HepG2 (cell line): ENCODE measurements around the gene THADA. TPM values are rescaled to one million over a fixed set of nuclear protein-coding genes. Genes with fewer than 3 reads are reported as not detected.

ENCODE experiments used
- ATAC-seq: fragments of 200-7000 bp; cut with Tn5 transposase; 3 replicates; pipeline ENCODE4 v1.9.1; 2020; ENCODE audit warnings: mild to moderate bottlenecking, moderate library complexity
- BruUV-seq: library from RNA; stranded (reverse); fragments of 400-500 nt; replicated peaks from 2 replicates; lab custom pipeline; 2021; lab: Mats Ljungman, UMichigan
- CTCF ChIA-PET: fragments of 300-600 bp; formaldehyde crosslinking; extraction: SDS; loops from one replicate; lab custom pipeline; 2021; ENCODE audit warnings: low total read pairs, inconsistent platforms, low intra/inter-chr PET ratio; lab: Yijun Ruan, JAX
- POLR2A ChIA-PET: fragments of 350-600 bp; sonication (Branson Sonifier 250); formaldehyde crosslinking; loops from one replicate; lab custom pipeline; 2020; ENCODE audit warnings: antibody characterized with exemption, inconsistent platforms; lab: Yijun Ruan, JAX
- DNase-seq: peaks from one replicate; pipeline ENCODE4 v3.0.0-alpha.2; 2015; ENCODE audit warnings: low spot score
- FAIRE-seq: peaks from 3 replicates; lab custom pipeline; 2011; peaks lifted over from hg19 to GRCh38; lab: Jason Lieb, UNC
- H2AFZ ChIP-seq: one replicate; pipeline ENCODE4 v1.6.1; 2011; ENCODE audit warnings: low read length, inconsistent platforms
- H3K27ac ChIP-seq: fragments of 300-600 bp; 3 replicates; pipeline ENCODE4 v1.8.0; 2011; ENCODE audit warnings: mixed run types, mild to moderate bottlenecking, mixed read lengths, low read length, inconsistent platforms; ENCODE audit not compliant: insufficient read depth; ENCODE audit errors: extremely low read length
- H3K27me3 ChIP-seq, 2 experiments: fragments of 200-600 bp in 1 of 2; 2 replicates in 1 of 2; 3 replicates in 1 of 2; pipeline versions ENCODE4 v1.6.0 to v1.8.0; 2011; ENCODE audit warnings: low read length in 2 of 2, mild to moderate bottlenecking in 2 of 2, moderate library complexity in 2 of 2, inconsistent platforms in 1 of 2; ENCODE audit not compliant: insufficient read depth in 2 of 2, control insufficient read depth in 1 of 2
- H3K36me3 ChIP-seq, 2 experiments: fragments of 200-600 bp in 1 of 2; replicated peaks in 1 of 2; 2 replicates in 1 of 2; 3 replicates in 1 of 2; pipeline versions ENCODE4 v1.5.1 to v1.8.0; 2011; ENCODE audit warnings: low read length in 2 of 2, inconsistent platforms in 1 of 2; ENCODE audit not compliant: insufficient read depth in 2 of 2, control insufficient read depth in 1 of 2
- H3K4me1 ChIP-seq: 2 replicates; pipeline ENCODE4 v1.5.1; 2012; ENCODE audit warnings: low read length, inconsistent platforms; ENCODE audit not compliant: insufficient read depth
- H3K4me2 ChIP-seq: 2 replicates; pipeline ENCODE4 v1.6.0; 2011; ENCODE audit warnings: low read depth, low read length, inconsistent platforms
- H3K4me3 ChIP-seq, 3 experiments: fragments of 200-600 bp in 1 of 3; sonication (generic), shearing (Covaris generic) in 1 of 3; replicated peaks in 1 of 3; 2 replicates each; pipeline ENCODE4 v1.5.1; 2011 to 2016; ENCODE audit warnings: low read length in 3 of 3, inconsistent platforms in 2 of 3, low read depth in 2 of 3, mild to moderate bottlenecking in 2 of 3, control low read depth in 1 of 3, mixed read lengths in 1 of 3; ENCODE audit not compliant: insufficient read depth in 1 of 3
- H3K79me2 ChIP-seq: one replicate; pipeline ENCODE4 v1.6.1; 2011; ENCODE audit warnings: low read length, inconsistent platforms; ENCODE audit not compliant: insufficient read depth
- H3K9ac ChIP-seq: 2 replicates; pipeline ENCODE4 v1.6.0; 2011; ENCODE audit warnings: mild to moderate bottlenecking, low read depth, low read length, inconsistent platforms; ENCODE audit not compliant: insufficient read depth
- H3K9me3 ChIP-seq: 2 replicates; pipeline ENCODE4 v1.5.1; 2012; ENCODE audit warnings: mild to moderate bottlenecking, low read length
- H4K20me1 ChIP-seq: 2 replicates; pipeline ENCODE4 v1.6.0; 2011; ENCODE audit warnings: inconsistent platforms, mild to moderate bottlenecking, low read length, moderate library complexity; ENCODE audit not compliant: insufficient read depth
- AKAP8 ChIP-seq: sonication (generic); formaldehyde crosslinking; IDR thresholded peaks from 2 replicates; pipeline ENCODE4 v1.5.1; 2020; ENCODE audit warnings: mild to moderate bottlenecking, missing genetic modification reagents
- ARID2 ChIP-seq: sonication (generic); formaldehyde crosslinking; IDR thresholded peaks from 2 replicates; pipeline ENCODE4 v1.8.1; 2022; ENCODE audit warnings: mild to moderate bottlenecking, missing genetic modification reagents, borderline replicate concordance
- ATM ChIP-seq: fragments of 450-650 bp; IDR thresholded peaks from 2 replicates; pipeline ENCODE4 v1.7.1; 2017; ENCODE audit warnings: mild to moderate bottlenecking, borderline replicate concordance
- ETV5 ChIP-seq: IDR thresholded peaks from 2 replicates; pipeline ENCODE4 v1.6.1; 2018; ENCODE audit warnings: missing biosample characterization, missing genetic modification reagents, inconsistent platforms, borderline replicate concordance
- FOXP1 ChIP-seq, 2 experiments: fragments of 450-650 bp in 1 of 2; IDR thresholded peaks; 2 replicates each; pipeline ENCODE4 v1.6.1; 2017 to 2018; ENCODE audit warnings: antibody characterized with exemption in 1 of 2
- IKZF1 ChIP-seq: fragments of 450-650 bp; IDR thresholded peaks from 2 replicates; pipeline ENCODE4 v1.7.1; 2016
- MAFF ChIP-seq: IDR thresholded peaks from 2 replicates; pipeline ENCODE4 v1.6.1; 2011; ENCODE audit warnings: low read depth, low read length, improper control_type of control experiment
- NFIC ChIP-seq: IDR thresholded peaks from 2 replicates; pipeline ENCODE4 v1.6.1; 2012; ENCODE audit warnings: mild to moderate bottlenecking, low read length, inconsistent platforms
- PRPF4 ChIP-seq: fragments of 200-400 bp; formaldehyde crosslinking; IDR thresholded peaks from 2 replicates; pipeline ENCODE4 v1.6.1; 2016; ENCODE audit warnings: low read length, low read depth; ENCODE audit not compliant: poor library complexity, severe bottlenecking
- SKI ChIP-seq: fragments of 450-650 bp; IDR thresholded peaks from one replicate; pipeline ENCODE4 v1.6.1; 2018; ENCODE audit warnings: mild to moderate bottlenecking; ENCODE audit not compliant: partially characterized antibody
- XBP1 ChIP-seq: sonication (generic); formaldehyde crosslinking; IDR thresholded peaks from 2 replicates; pipeline ENCODE4 v1.5.0; 2020; ENCODE audit warnings: missing genetic modification reagents
- ZNF34 ChIP-seq: sonication (generic); formaldehyde crosslinking; IDR thresholded peaks from 2 replicates; pipeline ENCODE4 v1.4.0; 2020; ENCODE audit warnings: mild to moderate bottlenecking, missing genetic modification reagents, borderline replicate concordance
- ZNF484 ChIP-seq: sonication (generic); formaldehyde crosslinking; IDR thresholded peaks from 2 replicates; pipeline ENCODE4 v1.5.1; 2020; ENCODE audit warnings: mild to moderate bottlenecking, low read depth, missing genetic modification reagents, borderline replicate concordance
- ZNF607 ChIP-seq: sonication (generic); formaldehyde crosslinking; IDR thresholded peaks from 2 replicates; pipeline ENCODE4 v1.5.1; 2020; ENCODE audit warnings: missing genetic modification reagents, mild to moderate bottlenecking, borderline replicate concordance
- ZNF773 ChIP-seq: sonication (generic); formaldehyde crosslinking; IDR thresholded peaks from 2 replicates; pipeline ENCODE4 v1.4.0; 2020; ENCODE audit warnings: missing genetic modification reagents, borderline replicate concordance
- ZNF790 ChIP-seq: sonication (generic); formaldehyde crosslinking; IDR thresholded peaks from 2 replicates; pipeline ENCODE4 v1.8.0; 2022; ENCODE audit warnings: missing genetic modification reagents, mild to moderate bottlenecking, borderline replicate concordance
- WGBS: methylation state at CpG from one replicate; pipeline ENCODE4 v1.1.6; 2017; ENCODE audit warnings: low lambda C conversion rate; 5-methylcytosine and 5-hydroxymethylcytosine counted together
- in situ Hi-C: cut with HindIII; loops from 2 replicates; pipeline ENCODE4 v1.10.0; 2017; ENCODE audit warnings: low pct_unique_long_range_greater_than_20kb; ENCODE audit not compliant: extremely low pct_ligation_motif_present
- intact Hi-C: fragments of 100-400 bp; cut with micrococcal nuclease; formaldehyde crosslinking; loops from one replicate; pipeline ENCODE4 v1.10.0; 2022; ENCODE audit not compliant: unreplicated experiment
- polyA plus RNA-seq, 8 experiments: library from polyadenylated mRNA; depleted of rRNA in 3 of 8; stranded (reverse) in 7 of 8; unstranded in 1 of 8; fragments of >200 nt; fragmentation: Illumina TruSeq in 4 of 8; extraction: Trizol in 4 of 8; gene quantifications; 2 replicates each; pipeline versions ENCODE4 v1.2.1 to v1.2.3, GENCODE V29; 2011 to 2016; ENCODE audit warnings: low read depth in 4 of 8, missing spikeins in 1 of 8, mixed read lengths in 1 of 8; ENCODE audit not compliant: insufficient read depth in 1 of 8
- total RNA-seq, 5 experiments: library from RNA; depleted of rRNA; stranded (reverse); fragments of >200 nt; fragmentation: Illumina TruSeq; extraction: Trizol; gene quantifications; 2 replicates each; pipeline ENCODE4 v1.2.3, GENCODE V29; 2016; ENCODE audit warnings: low read depth in 1 of 5
- TF ChIP-seq, protein P1 (sequence below): conservative IDR thresholded peaks from 2 replicates; pipeline ENCODE4 v1.6.1; 2018; ENCODE audit warnings: missing genetic modification reagents
- TF ChIP-seq, protein P2 (sequence below): sonication (generic); formaldehyde crosslinking; IDR thresholded peaks from 2 replicates; pipeline ENCODE4 v1.9.0; 2021; ENCODE audit warnings: missing genetic modification reagents, borderline replicate concordance
- TF ChIP-seq, protein P3 (sequence below): sonication (generic); formaldehyde crosslinking; IDR thresholded peaks from 2 replicates; pipeline ENCODE4 v1.4.0; 2020; ENCODE audit warnings: missing genetic modification reagents, borderline replicate concordance

THADA gene
- total and polyA plus RNA-seq, 2 of the 13 experiments (the other 11 are each of a cell fraction or from before 2014, with no cell fraction given): 12.7 to 21.7 TPM

DNA sequence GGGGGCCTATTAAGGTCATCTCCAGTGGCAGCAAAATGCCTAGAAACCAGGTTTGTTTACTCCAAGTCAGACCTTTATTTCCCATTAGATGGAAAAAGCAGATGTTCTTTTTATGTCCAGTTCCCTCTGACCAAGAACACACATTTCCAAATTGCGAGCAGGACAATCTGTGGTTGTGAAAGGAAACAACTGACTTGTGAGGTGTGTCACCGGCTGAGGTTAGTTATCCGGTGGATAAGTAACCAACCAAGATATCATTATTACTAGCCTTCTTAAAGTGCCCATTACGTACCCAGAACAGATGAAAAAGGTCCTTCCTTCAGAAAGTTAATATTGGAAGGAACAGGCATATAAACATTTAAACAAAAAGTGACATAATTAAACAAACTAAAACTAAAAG is 112.9 kb downstream of the THADA start (continued):
- TF ChIP-seq IKZF1 (no peak), ETV5 (CRISPR knock-in tag) (no peak), AKAP8 (CRISPR knock-in tag) (no peak), ATM (no peak)
- TF ChIP-seq, protein P1, sequence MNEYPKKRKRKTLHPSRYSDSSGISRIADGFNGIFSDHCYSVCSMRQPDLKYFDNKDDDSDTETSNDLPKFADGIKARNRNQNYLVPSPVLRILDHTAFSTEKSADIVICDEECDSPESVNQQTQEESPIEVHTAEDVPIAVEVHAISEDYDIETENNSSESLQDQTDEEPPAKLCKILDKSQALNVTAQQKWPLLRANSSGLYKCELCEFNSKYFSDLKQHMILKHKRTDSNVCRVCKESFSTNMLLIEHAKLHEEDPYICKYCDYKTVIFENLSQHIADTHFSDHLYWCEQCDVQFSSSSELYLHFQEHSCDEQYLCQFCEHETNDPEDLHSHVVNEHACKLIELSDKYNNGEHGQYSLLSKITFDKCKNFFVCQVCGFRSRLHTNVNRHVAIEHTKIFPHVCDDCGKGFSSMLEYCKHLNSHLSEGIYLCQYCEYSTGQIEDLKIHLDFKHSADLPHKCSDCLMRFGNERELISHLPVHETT (CRISPR knock-in tag): no peak

DNA sequence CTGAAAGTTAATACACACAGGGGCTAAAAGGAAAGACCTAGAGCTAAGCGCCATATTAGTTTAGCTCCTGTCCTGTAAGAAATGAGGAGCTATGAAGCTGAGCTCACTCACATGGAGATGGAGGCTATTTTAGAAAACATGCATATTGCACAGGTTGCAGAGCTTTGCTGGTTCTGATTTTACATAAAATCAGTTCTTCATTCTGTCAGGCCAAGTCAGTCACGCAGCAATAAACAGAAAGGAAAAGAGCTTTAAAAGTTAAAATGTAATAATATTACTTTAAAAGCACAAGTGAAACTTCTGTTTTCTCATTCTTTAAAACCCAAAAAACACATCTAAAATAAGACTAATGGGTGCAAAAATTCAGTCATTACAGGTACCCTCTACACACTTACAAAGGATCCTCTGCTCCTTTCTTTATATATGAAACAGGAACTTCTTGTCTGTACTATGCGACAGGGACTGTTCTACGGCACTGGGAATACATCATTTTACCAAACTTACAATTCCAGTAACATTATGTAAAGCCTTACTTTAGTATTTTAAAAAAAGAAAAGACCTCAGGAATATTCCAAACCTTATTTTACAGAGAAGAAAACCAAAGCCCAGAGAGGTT is 113.8 kb downstream of the THADA start:
- ChIA-PET CTCF (no interaction called here), POLR2A (interaction anchor here (1.0 kb wide), 2 partner anchors 255 to 260 kb away, joined by 3 to 5 read pairs; partner anchors contain the start of gene ZFP36L2)
- no peaks in the 10 kb centered on the region for H3K27me3 ChIP-seq
- no peaks in the 10 kb centered on the region for H3K9me3 ChIP-seq
- BruUV-seq: no TSS peak
- H3K79me2 ChIP-seq: no peaks in the 10 kb centered on the region
- no peak overlapping the region for H3K27ac ChIP-seq
- WGBS: 98% methylated on average over 4 of the region's 4 CpGs
- ATAC-seq: no peak
- in situ Hi-C loops (loop anchor here (5.0 to 10.0 kb wide), 5 partner anchors 250 to 627 kb away; no protein-coding TSS in a partner anchor), intact Hi-C loops (loop anchor here (5.0 to 10.0 kb wide), 3 partner anchors 460 to 627 kb away; no protein-coding TSS in a partner anchor)
- no peaks in the 10 kb centered on the region for H4K20me1 ChIP-seq
- no peak overlapping the region for H3K9ac ChIP-seq
- H3K4me3 ChIP-seq: no peak overlapping the region
- DNase-seq: no peak
- FAIRE-seq: no peak
- H3K4me1 ChIP-seq: peaks cover 24% of the 10 kb centered on the region
- H2AFZ ChIP-seq: no peak overlapping the region
- H3K4me2 ChIP-seq: no peak overlapping the region
- H3K36me3 ChIP-seq: peaks cover 3 to 4% of the 10 kb centered on the region in 2 experiments; a peak in 2 of 5 replicates
- no peak for TF ChIP-seq ZNF773
- TF ChIP-seq SKI: no peak
- no peak for TF ChIP-seq FOXP1 (IDR thresholded peaks at IDR 0.05)
- no peak for TF ChIP-seq FOXP1 (CRISPR knock-in tag; IDR thresholded peaks at IDR 0.05)
- no peak for TF ChIP-seq ZNF34 (CRISPR knock-in tag)
- TF ChIP-seq MAFF: no peak
- no peak for TF ChIP-seq PRPF4
- TF ChIP-seq NFIC: no peak
- TF ChIP-seq, protein P2, sequence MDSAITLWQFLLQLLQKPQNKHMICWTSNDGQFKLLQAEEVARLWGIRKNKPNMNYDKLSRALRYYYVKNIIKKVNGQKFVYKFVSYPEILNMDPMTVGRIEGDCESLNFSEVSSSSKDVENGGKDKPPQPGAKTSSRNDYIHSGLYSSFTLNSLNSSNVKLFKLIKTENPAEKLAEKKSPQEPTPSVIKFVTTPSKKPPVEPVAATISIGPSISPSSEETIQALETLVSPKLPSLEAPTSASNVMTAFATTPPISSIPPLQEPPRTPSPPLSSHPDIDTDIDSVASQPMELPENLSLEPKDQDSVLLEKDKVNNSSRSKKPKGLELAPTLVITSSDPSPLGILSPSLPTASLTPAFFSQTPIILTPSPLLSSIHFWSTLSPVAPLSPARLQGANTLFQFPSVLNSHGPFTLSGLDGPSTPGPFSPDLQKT: no peak
- no peak for TF ChIP-seq ZNF484 (CRISPR knock-in tag)
- TF ChIP-seq, protein P3, sequence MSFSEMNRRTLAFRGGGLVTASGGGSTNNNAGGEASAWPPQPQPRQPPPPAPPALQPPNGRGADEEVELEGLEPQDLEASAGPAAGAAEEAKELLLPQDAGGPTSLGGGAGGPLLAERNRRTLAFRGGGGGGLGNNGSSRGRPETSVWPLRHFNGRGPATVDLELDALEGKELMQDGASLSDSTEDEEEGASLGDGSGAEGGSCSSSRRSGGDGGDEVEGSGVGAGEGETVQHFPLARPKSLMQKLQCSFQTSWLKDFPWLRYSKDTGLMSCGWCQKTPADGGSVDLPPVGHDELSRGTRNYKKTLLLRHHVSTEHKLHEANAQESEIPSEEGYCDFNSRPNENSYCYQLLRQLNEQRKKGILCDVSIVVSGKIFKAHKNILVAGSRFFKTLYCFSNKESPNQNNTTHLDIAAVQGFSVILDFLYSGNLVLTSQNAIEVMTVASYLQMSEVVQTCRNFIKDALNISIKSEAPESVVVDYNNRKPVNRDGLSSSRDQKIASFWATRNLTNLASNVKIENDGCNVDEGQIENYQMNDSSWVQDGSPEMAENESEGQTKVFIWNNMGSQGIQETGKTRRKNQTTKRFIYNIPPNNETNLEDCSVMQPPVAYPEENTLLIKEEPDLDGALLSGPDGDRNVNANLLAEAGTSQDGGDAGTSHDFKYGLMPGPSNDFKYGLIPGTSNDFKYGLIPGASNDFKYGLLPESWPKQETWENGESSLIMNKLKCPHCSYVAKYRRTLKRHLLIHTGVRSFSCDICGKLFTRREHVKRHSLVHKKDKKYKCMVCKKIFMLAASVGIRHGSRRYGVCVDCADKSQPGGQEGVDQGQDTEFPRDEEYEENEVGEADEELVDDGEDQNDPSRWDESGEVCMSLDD (CRISPR knock-in tag): no peak
- no peak for TF ChIP-seq ARID2 (CRISPR knock-in tag)
- no peak for TF ChIP-seq XBP1
- no peak for TF ChIP-seq ZNF790 (CRISPR knock-in tag)
- no peak for TF ChIP-seq ZNF607 (CRISPR knock-in tag)
